HG03135 (cell line): ENCODE data around the gene NCAPD2.

Experiments
- ATAC-seq: cut with Tn5 transposase; IDR thresholded peaks from one replicate; pipeline ENCODE4 v1.9.1; 2021; ENCODE audit warnings: mild to moderate bottlenecking, moderate library complexity; ENCODE audit not compliant: unreplicated experiment

Gene NCAPD2

DNA sequence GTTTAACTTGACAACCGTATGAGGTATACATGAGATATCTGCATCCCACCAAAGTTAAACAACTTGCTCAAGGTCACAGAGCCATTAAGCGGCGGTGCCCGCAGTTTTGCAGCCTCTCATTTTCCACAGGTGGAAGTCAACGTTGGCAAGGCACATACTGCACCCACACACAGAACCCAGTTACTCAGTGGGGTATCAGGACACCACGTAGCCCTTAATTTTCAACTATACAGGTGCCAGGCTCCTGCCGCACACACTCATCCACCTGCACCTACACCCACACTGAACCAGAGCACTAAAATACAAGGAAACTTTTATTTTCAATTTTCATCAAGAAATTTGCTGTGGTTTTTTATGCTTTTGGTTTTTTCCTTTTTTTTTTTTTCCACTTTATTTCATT is 75.9 kb downstream of the NCAPD2 start:
- no peak for ATAC-seq

GRCh38 chr12:6570264-6570887 is 76.5 kb downstream of the NCAPD2 start:
- ATAC-seq: no peak

- no peak for ATAC-seq
Observed at GRCh38 chr12:6573001-6573400, 79.1 kb downstream of the NCAPD2 start.

- ATAC-seq: no peak
Observed at GRCh38 chr12:6574576-6575295, 80.8 kb downstream of the NCAPD2 start.

DNA sequence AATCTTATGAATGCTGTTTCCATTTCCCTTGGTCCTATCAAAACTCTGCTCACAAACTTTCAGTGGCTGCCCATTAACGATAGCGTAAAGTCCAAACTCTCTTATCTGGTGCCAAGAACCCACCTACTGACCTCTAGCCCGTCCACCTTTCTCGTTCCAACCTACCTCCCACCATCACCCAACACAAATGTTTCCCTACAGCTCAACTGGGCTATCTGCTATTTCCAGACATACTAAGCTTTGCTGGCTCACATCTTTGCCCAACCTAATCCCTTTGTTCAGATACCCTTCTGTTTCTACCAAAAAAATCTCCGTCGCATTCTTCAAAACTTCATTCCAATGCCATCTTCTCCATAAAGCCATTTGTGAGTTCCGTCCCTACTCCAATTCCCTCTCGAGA is 81.7 kb downstream of the NCAPD2 start:
- ATAC-seq: no peak
